Transverse colon (tissue), 4 donors: Measurements from ENCODE around the gene SCIN. TPM values are rescaled to one million over a fixed set of nuclear protein-coding genes. Genes with fewer than 3 reads are reported as not detected.
"Not testable (repeated sequence)": the region's sequence is repeated elsewhere in the genome, so short reads cannot be mapped to it uniquely, and the experiment has no call there.

Experiments
- DNase-seq: peaks from one replicate; pipeline ENCODE4 v3.0.0-alpha.2; 2019
- H3K27ac ChIP-seq, 4 donors: fragments of 200-600 bp; sonication (generic); 2 replicates each; pipeline ENCODE4 v1.5.1; 2016 to 2018; ENCODE audit warnings: inconsistent platforms in 4 of 4
- H3K27me3 ChIP-seq: fragments of 200-600 bp; sonication (generic); 2 replicates; pipeline ENCODE4 v1.5.1; 2017; ENCODE audit warnings: inconsistent platforms
- H3K36me3 ChIP-seq, 4 donors: fragments of 200-600 bp; sonication (generic); 2 replicates each; pipeline ENCODE4 v1.5.1; 2017 to 2019; ENCODE audit warnings: inconsistent platforms in 4 of 4
- H3K4me1 ChIP-seq, 4 donors: fragments of 200-600 bp; sonication (generic); 2 replicates each; pipeline ENCODE4 v1.5.1; 2017 to 2020; ENCODE audit warnings: inconsistent platforms in 4 of 4
- H3K4me3 ChIP-seq, 4 donors: fragments of 200-600 bp; sonication (generic); 1 replicate in 1 of 4; 2 replicates in 3 of 4; pipeline versions ENCODE4 v1.5.1 to v1.6.1; 2017 to 2019; ENCODE audit warnings: inconsistent platforms in 4 of 4
- H3K9me3 ChIP-seq, 2 donors: fragments of 200-600 bp; sonication (generic); 2 replicates each; pipeline ENCODE4 v1.5.1; 2017 to 2019; ENCODE audit warnings: inconsistent platforms in 2 of 2
- CTCF ChIP-seq, 5 experiments: fragments of 200-600 bp in 3 of 5; fragments of 450-650 bp in 2 of 5; sonication (generic) in 3 of 5; IDR thresholded peaks; 1 replicate in 2 of 5; 2 replicates in 3 of 5; pipeline ENCODE4 v1.5.1; 2016 to 2017; ENCODE audit warnings: antibody characterized with exemption in 5 of 5, inconsistent platforms in 3 of 5, mild to moderate bottlenecking in 2 of 5, moderate library complexity in 1 of 5
- EP300 ChIP-seq: sonication (generic); formaldehyde crosslinking; IDR thresholded peaks from one replicate; pipeline ENCODE4 v1.6.1; 2017; ENCODE audit warnings: antibody characterized with exemption, low read depth
- POLR2A ChIP-seq: fragments of 450-650 bp; IDR thresholded peaks from one replicate; pipeline ENCODE4 v1.6.1; 2016; ENCODE audit warnings: antibody characterized with exemption, mild to moderate bottlenecking, moderate library complexity
- POLR2AphosphoS5 ChIP-seq, 3 donors: sonication (generic); formaldehyde crosslinking; IDR thresholded peaks; one replicate each; pipeline ENCODE4 v1.6.1; 2016; ENCODE audit warnings: antibody characterized with exemption in 3 of 3
- WGBS, 2 donors: methylation state at CpG; one replicate each; pipeline ENCODE4 v1.1.5; 2018; ENCODE audit warnings: low coverage in 1 of 2; 5-methylcytosine and 5-hydroxymethylcytosine counted together
- in situ Hi-C, 4 donors: fragments of 200-750 bp; cut with MboI; loops; one replicate each; pipeline versions ENCODE4 v1.15.0 to v1.15.1; 2017; ENCODE audit warnings: low sequenced_read_pairs in 3 of 4, low pct_ligation_motif_present in 1 of 4, low pct_unique_long_range_greater_than_20kb in 1 of 4
- intact Hi-C: fragments of 100-400 bp; cut with DNase I; formaldehyde crosslinking; loops from one replicate; pipeline ENCODE4 v1.15.1; 2023; ENCODE audit warnings: low total_unique reads
- total RNA-seq, 4 donors: library from RNA; depleted of rRNA; stranded (reverse); fragments of >200 nt; gene quantifications; one replicate each; pipeline ENCODE4 v1.1.0, GENCODE V29; 2016

SCIN gene
- 100 to 1,000 TPM in 2 of 4 donors, 10 to 100 TPM in 2; 62.3 to 125 (median 86.4) TPM for total RNA-seq

GRCh38 chr7:12570534-12571461 lies at the start of gene SCIN:
Gene SCIN, plus strand, starts transcription at chr7:12570720. Its CDS starts 67 bp downstream, at chr7:12570787.
- Histone ChIP-seq H3K4me1 (peaks cover 8 to 34% (median 23%) of the 10 kb centered on the region in 4 donors), H3K27ac (peak within 1 kb of the TSS; percentile 76 to 80 (median 78)), H3K4me3 (peak within 1 kb of the TSS; percentile 1 to 59 (median 45)), H3K36me3 (no peaks in the 10 kb centered on the region), H3K27me3 (peaks cover 21% of the 10 kb centered on the region), H3K9me3 (no peaks in the 10 kb centered on the region)
- in situ Hi-C loops (no loop called here), intact Hi-C loops (loop anchor here (5.0 kb wide), 1 partner anchor 157 kb away; no protein-coding TSS in a partner anchor)
- peak; percentile 79 for DNase-seq
- TF ChIP-seq EP300 (no peak), POLR2AphosphoS5 (IDR thresholded peaks at IDR 0.05) (peak in 2 of 3 donors; percentile 88 to 93), CTCF (IDR thresholded peaks at IDR 0.05) (no peak), POLR2A (peak; percentile 73)
- WGBS, 2 donors: 4 to 15% methylated on average over 7 to 65 of the region's 74 CpGs

- H3K27ac ChIP-seq: no peak overlapping the region
- no peaks in the 10 kb centered on the region for H3K36me3 ChIP-seq
- H3K4me3 ChIP-seq: no peak overlapping the region
- 10 to 12% methylated on average over 4 to 5 of the region's 5 CpGs for WGBS, 2 donors
- no peak for DNase-seq
- TF ChIP-seq CTCF (IDR thresholded peaks at IDR 0.05) (peak; percentile 63 to 71 (median 67)), POLR2AphosphoS5 (IDR thresholded peaks at IDR 0.05) (no peak), EP300 (no peak), POLR2A (no peak)
- intact Hi-C loops (no loop called here), in situ Hi-C loops (loop anchor here (5.0 to 25.0 kb wide), 6 partner anchors 92 to 740 kb away; no protein-coding TSS in a partner anchor)
- no peaks in the 10 kb centered on the region for H3K4me1 ChIP-seq
- H3K9me3 ChIP-seq: no peaks in the 10 kb centered on the region
- H3K27me3 ChIP-seq: no peaks in the 10 kb centered on the region
Observed at GRCh38 chr7:12524794-12525386, 45.6 kb upstream of the SCIN start.

GRCh38 chr7:12526693-12527092 lies 43.8 kb upstream of the SCIN start:
- H3K4me1 ChIP-seq, H3K36me3 ChIP-seq, H3K27ac ChIP-seq, intact Hi-C loops, H3K9me3 ChIP-seq, H3K4me3 ChIP-seq, DNase-seq, H3K27me3 ChIP-seq: not testable (repeated sequence)
- in situ Hi-C loops: loop anchor here (5.0 to 25.0 kb wide), 4 partner anchors 98 to 738 kb away; no protein-coding TSS in a partner anchor
- WGBS, 2 donors: 79% methylated on average over 2 of the region's 2 CpGs; no CpG with 5 or more reads in 1 of the 2 donors

GRCh38 chr7:12527670-12528069 lies 42.9 kb upstream of the SCIN start:
- H3K27ac ChIP-seq, intact Hi-C loops, H3K4me3 ChIP-seq, H3K4me1 ChIP-seq, H3K27me3 ChIP-seq, DNase-seq, H3K36me3 ChIP-seq, H3K9me3 ChIP-seq: not testable (repeated sequence)
- WGBS, 2 donors: 90% methylated on average over 1 of the region's 1 CpG; no CpG with 5 or more reads in 1 of the 2 donors
- in situ Hi-C loops: loop anchor here (5.0 to 25.0 kb wide), 4 partner anchors 97 to 737 kb away; no protein-coding TSS in a partner anchor
